Measurements from ENCODE around the gene COX19.

Gene COX19

GRCh38 chr7:974820-975681 is at the start of gene COX19:
COX19 (minus strand) TSS chr7:975549; CDS start chr7:975509, 40 bp downstream.
- no peak for TF ChIP-seq CTCF (conservative IDR thresholded peaks at IDR 0.05)
- peak within 1 kb of the TSS; percentile 88 for H3K27ac ChIP-seq

- no peak for TF ChIP-seq CTCF (conservative IDR thresholded peaks at IDR 0.05)
- no peak overlapping the region for H3K27ac ChIP-seq
Observed at GRCh38 chr7:1024331-1024841, 49.0 kb upstream of the COX19 start.

GRCh38 chr7:1022801-1023465 is 47.6 kb upstream of the COX19 start:
- no peak overlapping the region for H3K27ac ChIP-seq
- TF ChIP-seq CTCF (conservative IDR thresholded peaks at IDR 0.05): no peak

- TF ChIP-seq CTCF (conservative IDR thresholded peaks at IDR 0.05): no peak
- H3K27ac ChIP-seq: no peak overlapping the region
Observed at GRCh38 chr7:1022356-1022755, 47.0 kb upstream of the COX19 start.

GRCh38 chr7:1021931-1022330 is 46.6 kb upstream of the COX19 start:
- no peak overlapping the region for H3K27ac ChIP-seq
- TF ChIP-seq CTCF (conservative IDR thresholded peaks at IDR 0.05): no peak

GRCh38 chr7:1021366-1021765 is 46.0 kb upstream of the COX19 start:
- TF ChIP-seq CTCF (conservative IDR thresholded peaks at IDR 0.05): no peak
- no peak overlapping the region for H3K27ac ChIP-seq

GRCh38 chr7:1020849-1021251 is 45.5 kb upstream of the COX19 start:
- TF ChIP-seq CTCF (conservative IDR thresholded peaks at IDR 0.05): 0 out of 2 replicates have a peak, but pooled peaks have one; percentile 10

More at GRCh38 chr7:1020849-1021251, 45.5 kb upstream of the COX19 start:
- H3K27ac ChIP-seq: no peak overlapping the region

Data from VCaP (cell line).